Left cardiac atrium (tissue), 4 donors: Measurements from ENCODE around the gene SNRNP48. TPM values are rescaled to one million over a fixed set of nuclear protein-coding genes. Genes with fewer than 3 reads are reported as not detected.
A peak's percentile ranks its signal among the peaks of the same experiment; 100 is the strongest.

Experiments
- ATAC-seq, 2 donors: fragments of 200-7000 bp; cut with Tn5 transposase; one replicate each; pipeline ENCODE4 v1.9.1; 2020; ENCODE audit warnings: mild to moderate bottlenecking in 2 of 2, moderate library complexity in 2 of 2
- DNase-seq: peaks from one replicate; pipeline ENCODE4 v3.0.0-alpha.2; 2020
- intact Hi-C, 2 donors: fragments of 100-400 bp; cut with DNase I; formaldehyde crosslinking; loops; one replicate each; pipeline versions ENCODE4 v1.14.1 to v1.15.1; 2022 to 2023
- long read RNA-seq: library from polyadenylated mRNA; unstranded; transcript quantifications from one replicate; pipeline ENCODE4 v2.0.0, GENCODE V29; 2021
- total RNA-seq, 2 donors: library from RNA; stranded (reverse); fragmentation: NEBNext Ultra II Directional; extraction: Animal tissue kit (Norgen Biotek cat#: 25700); gene quantifications; one replicate each; pipeline ENCODE4 v1.2.1, GENCODE V29; 2021
- donor health status: DM: no; HTN: yes; CAD: no.
- donor health status: DM: no; HTN: yes; CAD: no; lungs with severe emphysema.
- donor health status: DM: yes; HTN: yes; CAD: no.
- donor health status: Dilated cardiomyopathy.

The SNRNP48 gene, protein sequence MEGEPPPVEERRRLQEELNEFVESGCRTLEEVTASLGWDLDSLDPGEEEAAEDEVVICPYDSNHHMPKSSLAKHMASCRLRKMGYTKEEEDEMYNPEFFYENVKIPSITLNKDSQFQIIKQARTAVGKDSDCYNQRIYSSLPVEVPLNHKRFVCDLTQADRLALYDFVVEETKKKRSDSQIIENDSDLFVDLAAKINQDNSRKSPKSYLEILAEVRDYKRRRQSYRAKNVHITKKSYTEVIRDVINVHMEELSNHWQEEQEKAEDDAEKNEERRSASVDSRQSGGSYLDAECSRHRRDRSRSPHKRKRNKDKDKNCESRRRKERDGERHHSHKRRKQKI
- total RNA-seq, result 10 to 100 TPM; 10.3 to 12.6 TPM
- long read RNA-seq, partial matches to known transcripts, result 2 of 4 reads
- long read RNA-seq, other reads (novel, unspliced or antisense), result 2 of 4 reads

DNA sequence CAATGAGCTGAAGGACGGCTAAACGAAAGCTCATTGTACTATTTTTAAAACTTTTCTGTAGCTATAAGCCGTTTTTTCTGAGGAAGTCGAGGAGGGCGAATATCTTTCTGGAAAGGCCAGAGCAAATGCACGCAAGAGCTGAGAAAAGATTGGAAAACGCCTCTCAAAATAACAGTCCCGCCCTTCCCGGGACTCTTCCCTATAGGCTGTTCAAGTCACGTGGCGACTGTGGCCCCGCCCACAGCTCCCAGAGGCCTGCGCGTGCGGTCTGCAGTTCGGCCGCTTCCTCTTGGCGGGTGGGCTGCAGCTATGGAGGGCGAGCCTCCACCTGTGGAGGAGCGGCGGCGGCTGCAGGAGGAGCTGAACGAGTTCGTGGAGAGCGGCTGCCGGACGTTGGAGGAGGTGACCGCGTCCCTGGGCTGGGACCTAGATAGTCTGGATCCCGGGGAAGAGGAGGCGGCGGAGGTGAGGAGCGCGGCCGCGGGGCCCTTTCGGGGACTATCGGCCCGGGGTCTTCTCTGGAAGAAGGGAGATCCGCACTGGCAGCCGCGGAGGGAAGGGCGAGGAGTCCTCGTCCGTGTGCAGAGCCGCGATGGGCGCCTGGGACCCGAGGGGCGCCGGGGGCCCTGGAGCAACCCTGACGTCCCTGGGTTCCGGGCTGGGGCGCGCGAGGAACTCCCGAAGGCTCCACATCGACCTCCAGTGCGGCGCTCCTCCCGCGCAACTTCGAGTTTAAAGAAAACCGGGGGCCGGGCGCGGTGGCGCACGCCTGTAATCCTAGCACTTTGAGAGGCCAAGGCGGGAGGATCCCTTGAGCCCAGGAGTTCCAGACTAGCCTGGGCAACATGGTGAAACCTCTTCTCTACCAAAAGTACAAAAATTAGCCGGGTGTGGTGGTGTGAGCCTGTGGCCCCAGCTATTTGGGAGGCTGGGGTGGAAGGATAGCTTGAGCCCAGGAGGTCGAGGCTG, at the start of gene SNRNP48:
TSS of gene SNRNP48 (plus strand) at position 250 of the 969 bp plus-strand sequence. CDS start at position 310, 60 bp downstream.
- DNase-seq (peak; percentile 98), ATAC-seq (peak; percentile 99 to 100)
- intact Hi-C loops, result no loop called here

DNA sequence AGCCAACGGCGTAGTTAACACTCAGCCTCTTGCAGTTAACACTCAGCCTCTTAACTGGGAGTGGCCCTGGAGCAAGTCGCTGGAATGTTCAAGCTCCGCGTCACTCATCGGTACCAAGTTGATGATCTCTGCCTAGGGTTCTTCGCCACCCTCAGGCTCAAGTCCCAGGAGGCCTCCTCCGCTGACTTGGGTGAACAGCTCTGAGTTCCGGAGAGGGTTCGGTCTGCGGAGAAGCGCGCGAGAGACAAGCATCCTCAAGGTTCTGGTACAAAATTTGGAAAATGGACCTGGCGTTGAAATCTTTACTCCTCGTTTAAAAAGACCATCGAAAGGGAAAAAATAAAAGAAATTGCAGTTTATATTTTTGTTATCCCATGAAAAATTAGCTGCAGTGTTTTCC, 49.4 kb upstream of the SNRNP48 start:
- intact Hi-C loops, result loop anchor here in 1 of 2 donors (2.0 kb wide), 1 partner anchor 74 kb away; no protein-coding TSS in a partner anchor
- peak; percentile 49 for DNase-seq
- peak; percentile 35 to 53 for ATAC-seq

DNA sequence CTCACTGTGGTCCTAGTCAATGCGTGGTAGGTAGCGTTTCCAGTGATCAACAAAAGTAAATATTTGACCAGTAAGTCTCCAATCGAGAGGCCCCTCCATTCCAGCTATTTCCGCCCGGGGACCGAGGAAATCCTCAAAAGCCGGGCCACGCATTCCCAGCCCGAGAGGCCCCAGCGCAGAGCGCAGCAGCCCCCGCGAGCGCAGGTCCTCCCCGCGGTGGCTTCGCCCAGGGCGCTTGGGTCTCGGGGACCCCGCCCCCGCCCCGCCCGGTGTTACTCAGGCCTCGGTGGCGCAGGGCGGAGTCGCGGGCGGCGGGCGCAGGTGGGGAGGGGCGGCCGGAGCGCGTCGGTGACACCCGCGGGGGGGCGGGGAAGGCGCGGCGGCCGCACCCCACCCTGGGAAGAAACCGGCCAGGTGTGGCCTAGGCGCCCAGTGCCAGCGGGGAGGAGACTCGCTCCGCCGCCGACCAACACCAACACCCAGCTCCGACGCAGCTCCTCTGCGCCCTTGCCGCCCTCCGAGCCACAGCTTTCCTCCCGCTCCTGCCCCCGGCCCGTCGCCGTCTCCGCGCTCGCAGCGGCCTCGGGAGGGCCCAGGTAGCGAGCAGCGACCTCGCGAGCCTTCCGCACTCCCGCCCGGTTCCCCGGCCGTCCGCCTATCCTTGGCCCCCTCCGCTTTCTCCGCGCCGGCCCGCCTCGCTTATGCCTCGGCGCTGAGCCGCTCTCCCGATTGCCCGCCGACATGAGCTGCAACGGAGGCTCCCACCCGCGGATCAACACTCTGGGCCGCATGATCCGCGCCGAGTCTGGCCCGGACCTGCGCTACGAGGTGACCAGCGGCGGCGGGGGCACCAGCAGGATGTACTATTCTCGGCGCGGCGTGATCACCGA, 48.6 kb upstream of the SNRNP48 start, which contains the start of gene DSP:
TSS of gene DSP (plus strand) at position 497 of the 890 bp plus-strand sequence. CDS start at position 742, 245 bp downstream.
- ATAC-seq (peak; percentile 74), DNase-seq (peak; percentile 62)
- intact Hi-C loops, result loop anchor here in 1 of 2 donors (2.0 kb wide), 1 partner anchor 75 kb away; no protein-coding TSS in a partner anchor

DNA sequence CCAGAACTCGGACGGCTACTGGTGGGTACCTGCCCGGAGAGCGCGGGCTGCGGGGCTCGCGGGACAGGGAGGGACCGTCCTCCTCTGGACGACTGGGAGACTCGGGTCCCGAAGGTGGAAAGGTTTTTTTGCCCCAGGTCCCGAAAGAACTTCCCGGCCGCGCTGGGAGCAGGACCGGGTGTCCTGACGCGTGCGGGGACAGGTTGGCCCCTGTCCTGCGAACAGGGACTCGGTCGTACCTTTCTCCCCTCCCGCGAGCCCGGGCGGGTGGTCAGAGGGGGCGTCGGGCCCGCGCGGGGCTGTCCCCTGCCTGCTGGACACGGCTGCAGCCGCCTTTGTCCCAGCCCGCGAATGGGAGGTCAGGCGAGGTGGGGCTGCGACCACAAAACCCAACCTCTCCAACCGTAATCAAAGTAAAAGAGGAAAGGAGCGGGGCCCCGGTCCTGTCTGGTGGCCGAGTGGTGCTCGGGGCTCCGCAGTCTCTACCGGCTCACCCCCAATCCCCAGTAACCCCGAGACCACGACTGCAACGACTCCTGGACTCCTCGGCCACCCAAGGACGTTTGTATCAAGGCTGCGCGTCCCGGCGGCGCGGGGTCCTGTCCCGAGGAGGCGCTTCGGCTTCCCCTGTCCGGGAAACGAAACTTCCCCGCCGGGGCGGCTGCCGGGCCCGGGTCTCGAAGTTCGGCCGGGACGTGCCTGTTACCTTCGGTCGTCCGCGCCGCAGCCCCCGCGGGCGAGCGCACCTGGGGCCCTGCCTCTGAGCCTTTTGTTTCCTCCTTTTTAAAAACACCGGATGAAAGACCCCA, 47.7 kb upstream of the SNRNP48 start:
- intact Hi-C loops, result no loop called here

DNA sequence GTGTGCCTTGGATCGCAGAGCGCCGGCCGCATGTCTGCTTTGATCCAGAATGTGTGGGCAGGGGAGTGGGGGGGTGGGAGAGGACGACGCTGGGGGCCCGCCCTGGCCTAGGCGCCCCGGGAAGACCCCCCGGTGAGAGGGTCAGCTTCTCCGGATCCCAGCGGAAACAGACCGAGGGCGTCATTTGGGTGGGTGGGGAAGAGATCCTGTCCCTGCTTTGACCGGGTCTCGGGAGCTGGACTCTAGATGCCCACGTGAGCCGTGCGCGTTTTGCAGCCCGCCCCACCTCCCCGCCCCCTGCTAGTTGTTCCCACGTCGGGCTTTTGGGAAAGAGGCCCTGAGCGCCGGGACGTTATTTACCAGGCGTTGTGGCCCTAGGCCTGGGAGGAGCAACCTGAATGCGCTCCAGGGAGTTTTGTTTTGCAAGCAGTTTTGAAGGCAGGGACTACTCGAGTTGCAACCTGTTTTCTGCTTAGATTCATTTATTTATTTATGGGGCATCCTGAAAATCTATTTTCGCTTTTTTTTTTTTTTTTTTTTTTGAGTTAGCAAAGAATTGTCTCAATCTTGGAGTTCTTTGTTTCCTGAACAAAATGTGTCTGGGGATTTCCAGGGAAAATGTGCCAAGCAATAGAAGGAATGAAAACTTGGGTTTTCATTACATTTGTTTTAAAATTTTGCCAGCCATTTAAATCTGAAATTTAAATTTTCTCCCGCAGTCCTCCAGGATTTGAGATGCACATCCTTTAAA, 46.9 kb upstream of the SNRNP48 start:
- intact Hi-C loops, result no loop called here
- DNase-seq, result peak; percentile 74
- ATAC-seq, result peak; percentile 62 to 63

More for the DNA sequence above, 47.7 kb upstream of the SNRNP48 start:
- ATAC-seq (peak; percentile 25 to 29), DNase-seq (peak; percentile 34)

DNA sequence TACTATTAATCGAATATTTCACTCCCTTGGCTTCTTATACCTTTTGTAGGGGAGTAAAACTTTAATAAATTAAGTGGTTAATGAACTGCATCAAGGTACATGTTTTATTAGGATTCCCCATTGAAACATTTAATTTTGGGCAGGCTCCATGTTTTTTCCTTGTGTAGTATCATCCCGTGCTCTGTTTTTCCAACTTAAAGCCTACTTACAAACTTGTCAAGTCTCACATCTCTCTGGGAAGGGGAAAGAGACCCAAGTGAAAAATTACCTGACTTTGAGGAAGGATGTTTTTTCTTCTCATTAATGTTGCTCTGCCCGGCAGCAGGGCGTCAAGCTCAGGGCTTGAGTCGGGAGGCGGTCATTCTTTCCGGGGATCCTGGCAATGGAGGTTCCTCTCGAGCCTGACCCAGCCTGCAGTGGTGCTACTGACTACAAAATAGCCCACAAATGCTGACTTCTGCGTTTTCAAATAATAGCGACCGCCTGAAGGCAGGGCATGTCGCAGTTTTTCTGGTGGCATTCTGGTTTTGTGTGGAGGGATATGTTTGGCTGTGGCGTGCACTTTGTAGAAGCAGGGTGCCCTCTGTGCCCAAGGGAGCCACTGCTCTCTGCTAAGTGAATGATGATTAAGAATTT, 46.1 kb upstream of the SNRNP48 start:
- intact Hi-C loops, result no loop called here
- no peak for DNase-seq
- no peak for ATAC-seq

DNA sequence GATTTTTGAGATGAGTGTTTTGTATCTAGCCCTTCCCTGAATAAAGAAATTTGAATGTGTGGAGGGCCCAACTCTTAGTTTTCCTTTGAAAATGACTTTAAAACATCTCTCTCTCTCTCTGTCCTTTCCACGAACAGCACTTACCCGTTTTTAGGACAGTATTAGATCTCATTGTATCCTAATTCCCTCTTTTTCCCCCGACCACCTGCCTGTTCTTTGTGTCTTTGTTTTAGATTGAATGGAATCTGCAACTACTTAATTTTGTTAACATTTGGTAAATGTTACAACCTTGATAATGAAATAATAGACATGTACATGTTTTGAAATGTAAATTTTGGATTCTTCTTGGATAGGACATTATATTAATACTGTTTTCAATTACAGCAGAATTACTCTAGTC, 45.4 kb upstream of the SNRNP48 start:
- DNase-seq, result no peak
- ATAC-seq, result no peak
- intact Hi-C loops, result no loop called here

DNA sequence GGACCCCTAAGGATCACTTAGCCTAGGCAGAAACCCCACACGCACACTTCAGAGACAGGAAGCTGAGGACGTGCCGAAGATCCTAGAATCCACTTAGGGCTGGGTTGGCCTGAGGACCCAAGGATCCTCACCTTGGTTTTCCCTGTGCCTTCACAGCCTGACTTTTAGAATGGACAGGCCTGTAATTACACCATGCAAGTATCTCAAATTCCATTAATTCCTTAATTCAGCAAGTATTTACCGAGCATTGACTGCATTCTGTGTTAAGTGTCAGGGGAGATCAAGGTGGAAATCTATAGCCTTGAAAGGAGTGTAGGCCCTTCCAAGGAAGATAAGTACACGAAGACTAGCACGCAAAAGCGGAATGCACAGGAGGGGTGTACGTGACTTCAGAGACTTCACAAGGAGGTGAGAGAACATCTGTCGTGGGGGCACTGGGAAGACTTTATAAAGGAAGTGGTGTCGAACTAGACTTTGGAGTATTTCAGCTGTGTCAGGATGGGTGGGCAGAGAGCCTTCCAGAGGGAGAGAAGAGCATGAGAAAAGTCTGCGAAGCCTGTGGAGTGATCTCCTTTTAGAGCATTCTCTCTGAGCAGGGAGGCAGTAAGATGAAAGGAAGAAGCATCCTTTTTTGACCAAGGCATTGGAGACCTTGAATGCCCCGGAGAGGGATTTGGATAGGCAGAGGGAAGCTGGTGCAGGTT, 44.5 kb upstream of the SNRNP48 start:
- no peak for DNase-seq
- intact Hi-C loops, result no loop called here
- no peak for ATAC-seq

DNA sequence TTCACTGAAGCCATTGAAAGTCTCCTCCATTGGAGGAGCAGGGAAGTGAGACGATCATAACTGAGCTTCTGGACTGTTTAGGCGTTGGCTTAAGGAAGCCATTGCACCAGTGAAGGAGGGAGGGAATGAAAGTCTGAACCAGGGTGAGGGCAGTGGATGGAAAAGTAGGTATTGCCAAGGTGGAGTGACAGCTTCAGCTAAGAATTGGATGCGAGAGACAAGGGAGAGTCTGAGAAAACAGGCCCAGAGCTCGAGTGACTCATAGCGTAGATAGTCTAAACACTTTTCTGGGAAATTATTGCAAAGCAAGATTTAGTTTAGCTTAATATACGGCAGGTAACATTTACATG, 44.0 kb upstream of the SNRNP48 start:
- intact Hi-C loops, result no loop called here
- ATAC-seq (peak in 1 of 2 donors; percentile 15), DNase-seq (no peak)

DNA sequence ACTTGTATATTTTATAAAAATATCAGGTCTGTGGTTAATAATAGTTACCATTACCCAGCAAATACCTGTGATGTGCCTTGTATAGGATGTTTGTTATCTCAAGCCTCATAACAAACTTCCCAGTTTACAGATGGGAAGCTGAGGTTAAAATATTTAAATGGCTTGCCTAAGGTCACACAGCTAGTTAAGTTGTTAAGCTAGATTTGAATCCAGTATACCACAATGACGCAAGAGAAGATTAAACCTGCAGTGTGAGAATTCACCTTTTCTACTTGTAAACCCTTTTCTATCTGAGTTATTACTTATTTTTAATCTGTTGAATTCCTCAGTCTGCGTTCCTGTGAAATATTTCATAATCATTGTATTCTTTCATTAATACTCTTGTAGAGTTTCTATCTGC, 43.6 kb upstream of the SNRNP48 start:
- ATAC-seq, result no peak
- intact Hi-C loops, result no loop called here
- DNase-seq, result no peak

DNA sequence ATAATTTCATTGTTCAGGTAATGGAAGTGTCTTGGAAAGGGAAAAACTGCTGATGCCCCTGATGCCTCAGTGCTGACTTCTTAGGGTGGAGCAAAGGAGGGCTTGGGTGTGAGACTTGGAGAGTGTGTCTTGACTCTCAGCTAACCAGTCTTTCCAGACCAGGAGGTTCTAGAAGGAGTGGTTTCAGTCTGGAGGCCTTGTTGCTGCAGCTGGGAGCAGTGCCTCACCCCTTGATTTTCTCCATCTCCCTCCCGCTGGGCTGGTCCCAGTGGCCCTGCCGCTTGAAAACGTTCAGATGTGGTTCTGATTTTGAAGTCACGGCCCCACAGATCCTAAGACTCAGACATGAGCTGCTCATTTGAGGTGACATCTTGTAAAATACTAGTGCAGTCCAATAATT, 43.1 kb upstream of the SNRNP48 start:
- DNase-seq (no peak), ATAC-seq (no peak)
- intact Hi-C loops, result no loop called here

DNA sequence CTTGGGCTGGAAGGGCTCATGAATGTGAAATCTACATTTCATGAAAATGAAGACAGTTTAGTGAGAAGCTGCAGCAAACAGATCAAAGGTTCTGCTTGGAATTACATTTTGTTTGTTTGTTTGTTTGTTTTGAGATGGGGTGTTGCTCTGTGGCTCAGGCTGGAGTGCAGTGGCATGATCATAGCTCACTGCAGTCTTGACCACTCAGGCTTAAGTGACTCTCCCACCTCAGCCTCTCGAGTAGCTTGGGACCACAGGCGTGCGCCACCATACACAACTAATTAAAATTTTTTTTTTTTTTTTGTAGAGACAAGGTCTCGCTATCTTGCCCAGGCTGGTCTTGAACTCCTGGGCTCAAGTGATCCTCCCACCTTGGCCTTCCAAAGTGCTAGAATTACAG, 42.7 kb upstream of the SNRNP48 start:
- no peak for ATAC-seq
- no peak for DNase-seq
- intact Hi-C loops, result no loop called here

DNA sequence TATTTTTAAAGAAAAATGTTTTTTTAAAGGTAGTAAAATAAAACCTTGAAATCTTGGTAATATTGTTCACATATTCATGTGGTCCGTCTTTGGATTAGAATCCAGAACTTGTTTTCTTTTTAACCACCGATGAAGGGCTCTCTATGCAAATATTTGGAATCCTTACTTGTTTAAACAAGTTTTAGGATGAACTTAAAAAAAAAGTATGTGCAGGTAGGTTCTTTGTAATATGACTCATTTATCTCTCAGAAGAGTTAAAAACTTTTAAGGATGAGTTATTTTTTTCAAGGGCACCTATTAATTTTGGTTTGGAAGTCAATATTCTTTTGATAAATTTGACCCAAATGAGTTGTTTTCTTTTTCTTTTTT, 39.6 kb upstream of the SNRNP48 start:
- DNase-seq, result no peak
- intact Hi-C loops, result no loop called here
- ATAC-seq, result no peak

DNA sequence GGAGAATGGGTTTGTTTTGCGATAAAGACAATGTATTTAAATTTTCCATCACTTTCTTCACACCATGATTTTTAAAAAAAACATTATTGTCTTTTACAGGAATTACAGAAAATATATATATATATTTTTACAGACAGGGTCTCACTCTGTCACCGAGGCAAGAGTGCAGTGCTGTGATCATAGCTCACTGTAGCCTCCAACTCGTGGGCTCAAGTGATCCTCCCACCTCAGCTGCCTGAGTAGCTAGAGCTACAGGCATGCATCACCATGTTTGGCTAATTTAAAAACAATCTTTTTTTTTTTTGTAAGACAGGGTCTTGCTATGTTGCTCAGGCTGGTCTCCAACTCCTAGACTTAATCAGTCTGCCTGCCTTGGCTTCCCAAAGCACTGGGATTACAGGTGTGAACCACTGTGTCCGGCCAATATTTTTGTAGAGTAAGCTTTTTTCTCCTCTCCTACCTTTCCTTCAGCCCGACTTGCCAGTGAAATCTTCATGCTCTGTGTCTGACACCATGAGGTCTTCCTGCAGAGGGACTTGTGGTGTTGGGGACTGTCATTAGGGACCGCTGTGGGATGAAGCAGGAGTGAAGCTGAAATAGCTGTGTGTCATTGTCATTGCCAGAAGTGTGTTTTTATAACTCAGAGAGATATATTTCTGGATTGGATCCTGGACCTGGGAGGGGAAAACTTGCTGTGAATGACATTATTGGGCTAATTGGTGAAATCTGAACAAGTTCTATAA, 35.3 kb upstream of the SNRNP48 start:
- DNase-seq, result no peak
- intact Hi-C loops, result no loop called here
- ATAC-seq, result peak; percentile 41 to 58

DNA sequence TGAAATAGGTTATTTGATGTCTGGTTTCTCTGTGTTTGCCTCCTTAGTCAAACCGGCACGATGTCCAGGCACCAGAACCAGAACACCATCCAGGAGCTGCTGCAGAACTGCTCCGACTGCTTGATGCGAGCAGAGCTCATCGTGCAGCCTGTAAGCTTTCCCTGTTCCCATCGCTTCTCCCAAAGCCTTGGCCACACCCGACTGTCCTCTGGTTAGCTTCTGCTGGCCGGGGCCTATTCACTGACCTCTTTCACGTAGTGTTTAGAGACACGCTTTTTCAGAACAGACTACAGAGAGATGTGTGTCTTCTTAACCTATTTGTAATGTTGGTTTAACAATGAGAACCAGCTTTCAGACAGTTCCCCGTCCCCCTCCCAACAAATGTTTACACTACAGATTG, 34.3 kb upstream of the SNRNP48 start:
- ATAC-seq, result peak; percentile 32 to 57
- DNase-seq, result no peak
- intact Hi-C loops, result no loop called here
